ENCODE results near the gene CHAF1A.

CHAF1A gene

DNA sequence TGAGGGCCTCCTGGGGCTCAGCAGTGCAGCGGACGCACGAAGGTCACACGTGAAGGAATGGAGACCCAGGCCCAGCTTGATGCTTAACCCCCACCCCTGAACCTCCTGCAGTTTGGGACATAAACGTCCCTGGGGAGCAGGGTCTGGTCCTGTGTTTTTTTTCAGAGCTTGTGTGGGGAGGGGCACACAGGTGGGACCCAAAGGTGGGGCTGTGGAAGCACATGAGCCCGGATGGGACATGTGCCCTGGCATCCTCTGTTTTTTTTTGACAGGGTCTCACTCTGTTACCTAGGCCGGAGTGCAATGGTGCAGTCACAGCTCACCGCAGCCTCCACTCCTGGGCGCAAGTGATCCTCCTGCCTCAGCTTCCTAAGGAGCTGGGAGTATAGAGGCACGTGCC lies 34.7 kb downstream of the CHAF1A start:
- Histone ChIP-seq H3K79me2 (ENCODE audit: control insufficient read depth, low read length) (peaks cover 66% of the 10 kb centered on the region), H3K36me3 (ENCODE audit: control insufficient read depth, low read length) (peaks cover 79% of the 10 kb centered on the region), H3K27ac (ENCODE audit: low read depth, low read length) (no peak overlapping the region), H3K9me3 (ENCODE audit: control insufficient read depth, insufficient read depth, low read length) (no peaks in the 10 kb centered on the region), H3K4me2 (ENCODE audit: low read length) (no peak overlapping the region), H3K9me2 (replicated peaks; ENCODE audit: control insufficient read depth, low read length) (no peaks in the 10 kb centered on the region), H3K4me3 (ENCODE audit: low read length) (no peak overlapping the region), H4K20me1 (ENCODE audit: control insufficient read depth, insufficient read depth, low read depth, low read length) (peaks cover 4% of the 10 kb centered on the region; the same call in 1 of the 2 replicates), H3F3A (ENCODE audit: control insufficient read depth, insufficient read depth) (no peaks in the 10 kb centered on the region), H3K27me3 (ENCODE audit: control insufficient read depth, low read length) (no peaks in the 10 kb centered on the region), H3K4me1 (ENCODE audit: control insufficient read depth, low read length) (peaks cover 13% of the 10 kb centered on the region)
- TF ChIP-seq, protein P1, sequence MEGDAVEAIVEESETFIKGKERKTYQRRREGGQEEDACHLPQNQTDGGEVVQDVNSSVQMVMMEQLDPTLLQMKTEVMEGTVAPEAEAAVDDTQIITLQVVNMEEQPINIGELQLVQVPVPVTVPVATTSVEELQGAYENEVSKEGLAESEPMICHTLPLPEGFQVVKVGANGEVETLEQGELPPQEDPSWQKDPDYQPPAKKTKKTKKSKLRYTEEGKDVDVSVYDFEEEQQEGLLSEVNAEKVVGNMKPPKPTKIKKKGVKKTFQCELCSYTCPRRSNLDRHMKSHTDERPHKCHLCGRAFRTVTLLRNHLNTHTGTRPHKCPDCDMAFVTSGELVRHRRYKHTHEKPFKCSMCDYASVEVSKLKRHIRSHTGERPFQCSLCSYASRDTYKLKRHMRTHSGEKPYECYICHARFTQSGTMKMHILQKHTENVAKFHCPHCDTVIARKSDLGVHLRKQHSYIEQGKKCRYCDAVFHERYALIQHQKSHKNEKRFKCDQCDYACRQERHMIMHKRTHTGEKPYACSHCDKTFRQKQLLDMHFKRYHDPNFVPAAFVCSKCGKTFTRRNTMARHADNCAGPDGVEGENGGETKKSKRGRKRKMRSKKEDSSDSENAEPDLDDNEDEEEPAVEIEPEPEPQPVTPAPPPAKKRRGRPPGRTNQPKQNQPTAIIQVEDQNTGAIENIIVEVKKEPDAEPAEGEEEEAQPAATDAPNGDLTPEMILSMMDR (IDR thresholded peaks at IDR 0.05; ENCODE audit: low read depth, low read length, poor library complexity, severe bottlenecking): no peak
- no peak for TF ChIP-seq EZH2phosphoT487 (IDR thresholded peaks at IDR 0.05; ENCODE audit: borderline replicate concordance, low read length)

DNA sequence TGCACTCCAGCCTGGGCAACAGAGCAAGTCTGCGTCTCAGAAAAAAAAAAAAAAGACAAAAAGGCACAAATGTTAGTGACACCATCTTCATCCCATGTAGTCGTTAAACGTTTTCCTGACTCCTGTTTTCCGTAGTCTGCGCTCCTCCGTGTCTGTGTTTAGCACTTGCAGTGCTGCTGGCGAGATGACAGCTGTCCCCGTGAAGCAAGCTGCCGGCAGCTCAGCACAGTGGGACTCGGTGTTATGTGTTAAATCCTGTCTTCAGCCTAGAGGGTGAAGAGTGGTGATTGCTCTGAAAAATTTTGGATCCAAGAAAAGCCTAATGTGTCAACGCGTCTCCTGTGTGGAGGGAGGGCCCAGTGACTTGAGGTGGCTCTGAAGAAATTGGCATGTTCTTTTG lies 36.8 kb downstream of the CHAF1A start:
- Histone ChIP-seq H3K27me3 (ENCODE audit: control insufficient read depth, low read length) (no peaks in the 10 kb centered on the region), H4K20me1 (ENCODE audit: control insufficient read depth, insufficient read depth, low read depth, low read length) (peaks cover 4% of the 10 kb centered on the region; the same call in 1 of the 2 replicates)

DNA sequence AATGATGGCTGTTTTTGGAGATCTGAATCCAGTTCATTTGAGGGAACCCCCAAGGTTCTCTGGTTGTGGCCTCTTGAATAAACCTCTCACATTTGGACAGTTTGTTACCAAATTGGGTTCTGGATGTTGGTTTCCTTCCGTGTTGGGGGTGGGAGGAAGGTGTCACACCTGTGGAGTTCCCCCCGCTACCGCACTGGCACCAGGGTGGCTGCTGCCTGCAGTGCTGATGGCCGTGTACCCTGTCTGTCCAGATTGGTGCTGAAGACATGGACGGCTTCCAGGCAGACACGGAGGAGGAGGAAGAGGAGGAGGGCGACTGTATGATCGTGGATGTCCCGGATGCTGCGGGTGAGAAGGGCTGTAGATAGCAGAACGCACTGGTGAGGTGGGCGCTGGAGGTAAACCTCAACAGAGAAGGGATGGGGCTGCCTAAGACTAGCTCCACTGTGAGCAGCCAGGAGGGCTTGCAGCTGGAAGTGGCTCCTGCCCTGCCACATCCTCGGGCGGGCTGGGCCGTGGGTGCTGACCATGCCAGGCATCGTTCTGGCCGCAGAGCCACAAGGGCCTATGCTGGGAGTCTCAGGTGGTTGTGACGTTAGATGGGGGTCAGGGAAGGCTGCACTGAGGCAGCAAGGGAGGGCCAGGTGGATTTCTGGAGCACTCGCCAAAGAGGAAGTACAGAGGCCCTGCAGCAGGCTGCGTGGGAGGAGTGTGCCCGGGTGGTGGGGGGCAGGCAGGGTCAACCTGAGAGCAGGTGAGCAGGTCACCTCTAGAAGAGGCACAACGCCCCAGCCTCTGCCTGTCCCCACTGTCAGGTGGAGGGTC lies 39.8 kb downstream of the CHAF1A start:
- Histone ChIP-seq H3F3A (ENCODE audit: control insufficient read depth, insufficient read depth) (no peaks in the 10 kb centered on the region), H3K79me2 (ENCODE audit: control insufficient read depth, low read length) (peaks cover 21% of the 10 kb centered on the region), H3K4me3 (ENCODE audit: low read length) (no peak overlapping the region), H3K4me1 (ENCODE audit: control insufficient read depth, low read length) (no peaks in the 10 kb centered on the region), H3K9me3 (ENCODE audit: control insufficient read depth, insufficient read depth, low read length) (no peaks in the 10 kb centered on the region), H3K27me3 (ENCODE audit: control insufficient read depth, low read length) (no peaks in the 10 kb centered on the region), H4K20me1 (ENCODE audit: control insufficient read depth, insufficient read depth, low read depth, low read length) (peaks cover 4% of the 10 kb centered on the region; the same call in 1 of the 2 replicates), H3K9me2 (replicated peaks; ENCODE audit: control insufficient read depth, low read length) (no peaks in the 10 kb centered on the region), H3K27ac (ENCODE audit: low read depth, low read length) (no peak overlapping the region), H3K36me3 (ENCODE audit: control insufficient read depth, low read length) (peaks cover 77% of the 10 kb centered on the region), H3K4me2 (ENCODE audit: low read length) (no peak overlapping the region)
- no peak for TF ChIP-seq EZH2phosphoT487 (IDR thresholded peaks at IDR 0.05; ENCODE audit: borderline replicate concordance, low read length)
- TF ChIP-seq, protein P1 (IDR thresholded peaks at IDR 0.05; ENCODE audit: low read depth, low read length, poor library complexity, severe bottlenecking): no peak

More for the DNA sequence above, 36.8 kb downstream of the CHAF1A start:
- TF ChIP-seq, protein P1 (IDR thresholded peaks at IDR 0.05; ENCODE audit: low read depth, low read length, poor library complexity, severe bottlenecking): no peak
- TF ChIP-seq EZH2phosphoT487 (IDR thresholded peaks at IDR 0.05; ENCODE audit: borderline replicate concordance, low read length): no peak
- H3K27ac ChIP-seq (ENCODE audit: low read depth, low read length): no peak overlapping the region
- no peak overlapping the region for H3K4me2 ChIP-seq (ENCODE audit: low read length)
- H3K36me3 ChIP-seq (ENCODE audit: control insufficient read depth, low read length): peaks cover 77% of the 10 kb centered on the region
- H3K79me2 ChIP-seq (ENCODE audit: control insufficient read depth, low read length): peaks cover 47% of the 10 kb centered on the region
- no peaks in the 10 kb centered on the region for H3K4me1 ChIP-seq (ENCODE audit: control insufficient read depth, low read length)
- H3K9me3 ChIP-seq (ENCODE audit: control insufficient read depth, insufficient read depth, low read length): no peaks in the 10 kb centered on the region
- no peaks in the 10 kb centered on the region for H3K9me2 ChIP-seq (replicated peaks; ENCODE audit: control insufficient read depth, low read length)
- no peaks in the 10 kb centered on the region for H3F3A ChIP-seq (ENCODE audit: control insufficient read depth, insufficient read depth)
- no peak overlapping the region for H3K4me3 ChIP-seq (ENCODE audit: low read length)
